ENCODE results near the gene CEP164.
"Not testable (repeated sequence)": the region's sequence is repeated elsewhere in the genome, so short reads cannot be mapped to it uniquely, and the experiment has no call there.

Gene CEP164

GRCh38 chr11:117319214-117319840 lies 8.3 kb upstream of the CEP164 start:
- in situ Hi-C loops (cut with MboI; ENCODE audit: low pct_unique_long_range_greater_than_20kb, low sequenced_read_pairs, unreplicated experiment) = no loop called here
- no peak for TF ChIP-seq CTCF (IDR thresholded peaks at IDR 0.05; ENCODE audit: extremely low read depth, insufficient read depth, missing control alignments)
- no peak for DNase-seq (ENCODE audit: low spot score)

- in situ Hi-C loops (cut with MboI; ENCODE audit: low pct_unique_long_range_greater_than_20kb, low sequenced_read_pairs, unreplicated experiment) = not testable (repeated sequence)
Measured at GRCh38 chr11:117327255-117327566, 443 bp upstream of the CEP164 start.

GRCh38 chr11:117328375-117329010 lies 839 bp downstream of the CEP164 start:
- TF ChIP-seq CTCF (IDR thresholded peaks at IDR 0.05; ENCODE audit: extremely low read depth, insufficient read depth, missing control alignments) = no peak
- in situ Hi-C loops (cut with MboI; ENCODE audit: low pct_unique_long_range_greater_than_20kb, low sequenced_read_pairs, unreplicated experiment) = no loop called here
- peak; percentile 42 for DNase-seq (ENCODE audit: low spot score)

More at GRCh38 chr11:117327255-117327566, 443 bp upstream of the CEP164 start:
- DNase-seq (ENCODE audit: low spot score) = not testable (repeated sequence)

GRCh38 chr11:117332843-117333242 lies 5.2 kb downstream of the CEP164 start:
- no peak for TF ChIP-seq CTCF (IDR thresholded peaks at IDR 0.05; ENCODE audit: extremely low read depth, insufficient read depth, missing control alignments)
- DNase-seq (ENCODE audit: low spot score) = no peak
- in situ Hi-C loops (cut with MboI; ENCODE audit: low pct_unique_long_range_greater_than_20kb, low sequenced_read_pairs, unreplicated experiment) = no loop called here

- no peak for TF ChIP-seq CTCF (IDR thresholded peaks at IDR 0.05; ENCODE audit: extremely low read depth, insufficient read depth, missing control alignments)
- in situ Hi-C loops (cut with MboI; ENCODE audit: low pct_unique_long_range_greater_than_20kb, low sequenced_read_pairs, unreplicated experiment) = no loop called here
- DNase-seq (ENCODE audit: low spot score) = no peak
Measured at GRCh38 chr11:117333917-117334316, 6.3 kb downstream of the CEP164 start.

- in situ Hi-C loops (cut with MboI; ENCODE audit: low pct_unique_long_range_greater_than_20kb, low sequenced_read_pairs, unreplicated experiment) = no loop called here
- no peak for TF ChIP-seq CTCF (IDR thresholded peaks at IDR 0.05; ENCODE audit: extremely low read depth, insufficient read depth, missing control alignments)
- DNase-seq (ENCODE audit: low spot score) = no peak
Measured at GRCh38 chr11:117334896-117335295, 7.2 kb downstream of the CEP164 start.

GRCh38 chr11:117335399-117335798 lies 7.7 kb downstream of the CEP164 start:
- no peak for TF ChIP-seq CTCF (IDR thresholded peaks at IDR 0.05; ENCODE audit: extremely low read depth, insufficient read depth, missing control alignments)
- DNase-seq (ENCODE audit: low spot score) = no peak
- in situ Hi-C loops (cut with MboI; ENCODE audit: low pct_unique_long_range_greater_than_20kb, low sequenced_read_pairs, unreplicated experiment) = no loop called here

All from GM13977 (cell line).